Stimulated activated CD8-positive, alpha-beta memory T cell treated with anti-CD3 and anti-CD28 coated beads, Interleukin-15, amount 100 ng/mL, for 4 hours (primary cell): Measurements from ENCODE around the gene RALB.
"Not testable (repeated sequence)": the region's sequence is repeated elsewhere in the genome, so short reads cannot be mapped to it uniquely, and the experiment has no call there.

ENCODE experiments used
- DNase-seq, 2 donors: peaks; one replicate each; pipeline ENCODE4 v3.0.0-alpha.2; 2020; ENCODE audit warnings: low read depth in 2 of 2

RALB gene

DNA sequence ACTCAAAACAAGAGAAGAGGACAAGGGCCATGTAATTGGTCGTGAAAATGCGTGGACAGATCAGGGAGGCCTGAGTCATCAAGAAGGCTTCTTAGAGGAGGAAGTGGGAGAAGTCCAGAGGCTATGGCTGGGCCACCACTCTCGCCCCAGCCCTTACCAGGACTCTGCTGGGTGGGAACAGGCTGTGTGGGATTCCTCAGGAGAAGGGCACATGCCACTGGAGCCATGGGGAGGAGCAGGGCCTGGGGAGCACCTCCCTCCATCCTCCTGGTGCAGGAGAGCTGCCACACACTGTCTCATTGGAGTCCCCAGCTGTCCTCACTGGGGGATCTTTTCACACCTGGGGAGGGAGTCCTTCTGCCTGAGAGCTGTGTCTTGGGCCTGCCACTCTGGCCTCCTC, 9.4 kb upstream of the RALB start:
- DNase-seq = no peak

DNA sequence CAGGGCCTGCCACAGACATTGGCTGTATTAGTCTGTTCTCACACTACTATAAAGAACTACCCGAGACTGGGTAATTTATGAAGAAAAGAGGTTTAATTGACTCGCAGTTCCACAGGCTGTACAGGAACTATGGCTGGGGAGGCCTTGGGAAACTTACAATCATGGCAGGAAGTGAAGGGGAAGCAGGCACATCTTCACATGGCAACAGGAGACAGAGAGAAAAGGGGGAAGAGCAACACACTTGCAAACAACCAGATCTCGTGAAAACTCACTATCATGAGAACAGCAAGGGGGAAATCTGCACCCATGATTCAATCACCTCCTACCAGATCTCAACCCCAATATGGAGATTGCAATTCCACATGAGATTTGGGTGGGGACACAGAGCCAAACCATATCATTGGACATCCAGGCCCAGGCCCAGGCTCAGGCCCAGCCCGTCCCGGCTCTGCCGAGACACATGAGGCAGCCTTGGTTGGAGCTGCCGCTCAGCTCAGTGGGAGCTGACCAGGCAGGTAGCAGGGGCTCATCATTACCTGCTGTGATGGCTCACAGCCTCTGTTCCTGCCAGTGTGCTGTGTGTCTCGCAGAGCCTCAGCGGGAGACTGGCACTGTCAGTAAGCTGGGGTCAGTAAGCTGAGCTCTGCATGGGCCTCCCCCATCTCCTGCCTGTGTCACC, 8.6 kb upstream of the RALB start:
- no peak for DNase-seq

GRCh38 chr2:120244656-120245519, 7.8 kb upstream of the RALB start:
- DNase-seq = no peak

GRCh38 chr2:120245520-120246332, 6.9 kb upstream of the RALB start:
- DNase-seq = no peak

DNA sequence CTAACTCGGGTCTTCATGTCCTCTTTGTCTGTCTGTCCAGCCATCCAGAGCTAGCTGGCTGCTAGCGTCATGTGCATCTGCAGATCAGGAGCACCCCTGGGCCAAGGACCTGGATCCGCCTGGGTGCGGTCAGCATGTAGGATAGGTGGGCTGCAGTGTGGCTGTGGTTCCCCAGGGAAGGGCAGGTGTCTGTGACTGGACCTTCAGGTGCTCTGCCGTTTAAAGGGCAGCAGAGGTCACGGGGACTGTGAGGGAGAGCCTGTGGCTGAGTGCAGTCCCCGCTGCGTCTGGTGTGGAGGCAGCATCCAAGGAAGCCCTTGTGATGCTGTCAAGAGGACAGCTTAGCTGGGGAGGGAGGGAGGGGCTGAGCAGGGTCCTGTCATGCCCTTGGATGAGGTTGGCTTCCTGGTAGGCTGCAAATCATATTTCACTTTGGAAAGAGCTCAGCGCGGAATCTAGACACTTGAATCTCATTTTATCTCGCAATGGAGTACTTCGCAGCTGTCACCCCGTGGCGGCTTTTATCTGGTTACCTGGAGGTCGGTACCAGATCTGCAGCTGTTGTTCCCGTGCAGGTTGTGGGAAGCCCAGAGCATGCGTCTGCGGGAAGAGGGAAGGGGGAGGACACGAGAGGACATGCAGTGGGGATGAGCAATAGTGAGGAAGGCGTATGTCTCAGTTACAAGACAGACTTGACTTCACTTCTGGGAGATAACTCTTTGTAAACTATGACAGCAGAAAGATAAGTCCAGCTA, 5.9 kb upstream of the RALB start:
- no peak for DNase-seq

DNA sequence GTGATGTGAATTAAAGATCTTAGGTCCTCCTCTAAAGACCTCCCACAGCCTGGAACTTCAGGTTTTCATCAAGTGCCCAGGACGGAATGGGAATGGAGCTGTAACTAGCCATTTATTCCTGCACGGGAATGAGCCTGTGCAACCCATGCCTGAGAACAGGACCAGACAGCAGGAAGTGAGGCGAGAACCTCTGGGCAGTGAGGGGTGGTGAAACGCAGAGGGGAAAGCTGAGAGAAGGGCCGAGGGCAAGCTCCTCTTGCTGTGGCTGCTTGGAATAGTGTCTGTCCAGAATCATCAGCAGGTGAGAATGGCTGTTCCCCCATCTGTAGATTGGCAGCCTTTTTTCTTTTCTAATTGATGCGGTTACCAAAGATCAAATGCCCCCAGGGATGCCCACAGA, 4.8 kb upstream of the RALB start:
- DNase-seq = no peak

GRCh38 chr2:120250640-120251039, 2.0 kb upstream of the RALB start:
- no peak for DNase-seq

- no peak for DNase-seq
Measured at GRCh38 chr2:120251078-120251477, 1.6 kb upstream of the RALB start.

DNA sequence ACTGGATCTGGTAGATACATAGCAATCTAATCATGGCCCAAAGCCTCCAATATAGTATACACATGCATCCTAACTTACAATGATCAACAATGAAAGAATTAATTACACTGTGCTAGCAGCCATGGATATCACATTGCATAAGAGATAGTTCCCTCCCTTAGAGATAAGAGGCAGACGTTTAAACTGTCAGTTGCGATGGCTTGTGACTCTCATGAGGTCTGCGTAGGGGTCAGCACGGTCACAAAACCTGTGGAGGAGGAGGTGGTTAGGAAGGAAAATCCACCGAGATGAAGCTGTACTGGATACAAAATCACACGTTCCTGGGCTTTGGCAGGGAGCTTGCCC, 800 bp upstream of the RALB start:
- no peak for DNase-seq

GRCh38 chr2:120253021-120253882, 600 bp downstream of the RALB start:
- peak in 1 of 2 donors; percentile 17 for DNase-seq

DNA sequence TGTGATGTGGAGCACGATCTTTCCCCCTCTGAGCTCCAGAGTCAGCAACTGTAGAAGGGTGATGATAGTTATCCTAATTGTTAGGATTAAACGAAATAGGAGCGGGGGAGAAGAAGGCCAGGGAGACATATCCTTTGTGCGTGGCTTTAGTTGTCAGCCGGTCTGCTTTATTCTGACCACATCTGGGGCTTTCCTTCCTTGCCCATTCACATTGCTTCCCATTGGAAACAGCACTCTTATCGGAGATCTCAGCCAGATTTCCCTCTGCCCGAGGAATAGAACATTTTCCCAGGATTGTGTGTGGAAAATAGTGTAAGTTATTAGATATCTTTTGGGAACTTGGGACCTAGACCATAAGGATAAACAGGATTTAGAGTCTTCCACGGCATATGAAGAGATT, 1.5 kb downstream of the RALB start:
- DNase-seq = no peak

DNA sequence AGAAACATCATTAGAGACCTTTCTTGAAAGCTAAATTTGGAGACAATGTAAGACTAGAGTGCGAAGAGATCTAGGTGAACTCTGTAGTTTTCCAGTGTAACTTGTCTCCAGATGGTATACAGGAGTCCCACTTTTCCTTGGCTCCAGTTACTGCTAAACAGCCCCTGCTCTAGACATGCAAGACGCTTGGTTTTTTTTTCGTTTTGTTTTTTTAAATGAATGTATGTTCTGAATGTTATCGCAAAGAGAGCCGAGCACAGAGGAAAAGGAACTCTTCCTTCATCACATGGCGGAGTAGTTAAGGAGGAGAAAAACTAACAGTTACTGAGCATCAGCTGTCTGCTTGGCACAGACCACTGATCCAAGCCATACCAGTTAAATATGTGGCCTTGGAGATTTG, 2.4 kb downstream of the RALB start:
- DNase-seq = no peak

DNA sequence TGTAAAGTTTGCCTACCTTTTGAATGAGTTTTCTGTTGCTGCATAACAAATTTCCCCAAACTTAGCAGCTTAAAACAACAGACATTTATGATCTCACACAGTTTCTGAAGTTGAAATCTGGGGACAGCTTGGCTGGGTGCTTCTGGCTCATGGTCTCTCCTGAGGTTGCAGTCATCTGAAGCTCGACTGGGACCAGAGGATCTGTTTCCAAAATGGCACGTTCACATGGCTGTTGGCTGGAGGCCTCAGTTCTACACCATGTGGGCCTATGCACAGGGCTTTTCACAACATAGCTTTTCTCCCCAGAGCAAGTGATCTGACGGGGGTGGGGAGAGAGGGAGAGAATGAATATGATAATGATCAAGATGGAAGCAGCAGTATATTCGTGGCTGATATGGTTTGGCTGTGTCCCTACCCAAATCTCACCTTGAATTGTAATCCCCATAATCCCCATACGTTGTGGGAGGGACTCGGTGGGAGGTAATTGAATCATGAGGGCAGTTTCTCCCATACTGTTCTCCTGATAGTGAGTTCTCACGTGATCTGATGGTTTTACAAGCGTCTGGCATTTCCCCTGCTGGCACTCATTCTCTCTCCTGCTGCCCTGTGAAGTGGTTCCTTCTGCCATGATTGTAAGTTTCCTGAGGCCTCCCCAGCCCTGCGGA, 3.5 kb downstream of the RALB start:
- DNase-seq = no peak

GRCh38 chr2:120256651-120257000, 4.0 kb downstream of the RALB start:
- no peak for DNase-seq

DNA sequence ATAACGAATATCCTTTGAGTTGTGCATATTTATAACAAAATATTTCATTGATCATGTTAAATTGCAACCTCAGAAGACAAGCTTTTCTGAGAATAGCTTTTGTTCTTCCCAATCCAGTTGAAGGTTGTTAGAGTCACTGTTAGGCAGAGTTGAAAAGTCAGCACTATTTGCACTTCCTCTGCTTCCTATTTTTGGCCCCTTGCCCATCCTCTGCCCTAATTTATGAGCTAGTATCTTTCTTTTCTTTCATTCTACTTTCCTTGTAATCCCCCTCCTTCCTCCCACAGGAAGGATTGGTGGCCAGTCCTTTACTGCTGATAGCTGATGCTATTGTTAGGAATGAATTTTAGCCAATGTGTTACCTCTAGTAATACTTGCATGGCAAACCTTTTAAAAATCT, 4.9 kb downstream of the RALB start:
- no peak for DNase-seq

DNA sequence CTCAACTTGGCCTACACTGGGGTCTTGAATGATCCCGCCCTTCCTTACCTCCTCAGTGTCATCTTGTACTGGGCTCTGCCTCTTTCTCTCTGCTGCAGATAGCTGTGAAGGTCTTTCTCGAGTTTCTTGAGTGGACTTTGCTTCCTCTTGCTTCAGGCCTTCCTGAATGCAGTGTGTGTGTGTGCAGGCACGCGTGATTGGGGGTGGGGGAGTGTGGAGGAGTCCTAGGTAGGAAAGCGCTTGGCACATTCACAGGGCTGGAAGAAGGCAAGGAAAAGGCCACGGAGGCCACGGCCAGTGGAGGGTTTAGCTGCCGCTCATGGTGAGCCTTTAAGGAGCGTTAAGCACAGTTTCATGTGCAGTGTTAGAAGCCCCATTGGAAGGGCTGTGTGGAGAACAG, 5.5 kb downstream of the RALB start:
- DNase-seq = no peak

GRCh38 chr2:120259939-120260338, 7.3 kb downstream of the RALB start:
- DNase-seq = not testable (repeated sequence)

DNA sequence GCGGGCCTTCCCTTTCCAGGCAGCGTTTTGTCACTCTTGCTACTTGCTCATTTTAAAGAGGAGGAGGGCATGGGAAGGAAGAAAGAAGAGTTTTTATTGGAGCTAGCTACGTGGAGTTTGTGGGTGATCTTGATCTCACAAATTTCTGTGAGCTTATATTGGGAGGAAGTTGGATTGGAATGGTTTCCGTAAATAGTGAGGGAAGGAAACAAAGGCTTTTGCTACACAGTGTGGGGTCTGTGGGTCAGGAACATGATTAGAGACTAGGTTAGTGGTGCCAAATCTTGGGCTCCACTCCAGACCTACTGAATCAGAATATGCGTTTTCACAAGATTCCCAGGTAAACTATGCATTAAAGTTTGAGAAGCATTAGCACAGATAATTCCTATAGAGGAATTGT, 8.1 kb downstream of the RALB start:
- no peak for DNase-seq

DNA sequence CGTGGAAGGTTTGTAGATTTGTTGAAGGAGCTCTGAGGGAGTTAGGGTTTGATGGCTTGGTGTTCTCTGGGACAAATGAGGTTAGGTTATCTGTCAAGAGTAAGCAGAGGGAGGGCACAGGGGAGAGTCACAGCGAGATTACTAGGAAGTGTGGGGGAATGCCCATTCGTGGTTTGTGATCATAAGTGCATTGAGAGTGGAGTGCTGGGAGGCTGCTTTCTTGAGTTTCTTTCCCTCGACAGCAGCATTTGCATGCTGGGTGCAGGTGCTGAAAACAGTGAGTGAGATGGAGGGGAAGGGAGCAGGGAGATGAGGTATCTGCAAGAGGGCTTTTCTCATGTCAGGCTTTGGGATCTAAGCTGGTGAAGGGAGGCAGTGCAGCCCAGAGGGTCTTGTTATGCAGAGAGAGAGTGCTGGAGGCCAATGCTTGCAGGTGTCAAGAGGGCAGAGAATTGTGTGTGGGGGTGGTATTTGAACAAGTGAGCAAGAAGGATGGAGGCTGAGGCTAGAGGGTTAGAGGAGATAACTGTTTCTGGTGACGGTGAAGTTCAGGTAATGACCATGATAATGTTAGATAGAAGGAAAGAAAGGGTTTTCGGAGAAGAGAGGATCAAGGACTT, 8.8 kb downstream of the RALB start:
- no peak for DNase-seq

GRCh38 chr2:120262150-120262549, 9.5 kb downstream of the RALB start:
- DNase-seq = no peak
